DOHH2 (cell line): ENCODE data around the gene IL6R.

Experiments used
- H3F3A ChIP-seq: fragments of 200-600 bp; sonication (generic), shearing (Covaris generic); 2 replicates; pipeline ENCODE4 v1.6.0; 2016; ENCODE audit warnings: antibody characterized with exemption, mild to moderate bottlenecking; ENCODE audit not compliant: control insufficient read depth, insufficient read depth
- H3K27ac ChIP-seq: fragments of 200-600 bp; sonication (generic); 2 replicates; pipeline ENCODE4 v1.5.1; 2014; ENCODE audit warnings: low read depth, mild to moderate bottlenecking, low read length, moderate library complexity
- H3K27me3 ChIP-seq: fragments of 200-600 bp; sonication (generic); 2 replicates; pipeline ENCODE4 v1.6.1; 2014; ENCODE audit warnings: mild to moderate bottlenecking, low read length, mixed read lengths; ENCODE audit not compliant: control insufficient read depth
- H3K36me3 ChIP-seq: fragments of 200-600 bp; sonication (generic); 2 replicates; pipeline ENCODE4 v1.6.1; 2014; ENCODE audit warnings: mild to moderate bottlenecking, low read length, moderate library complexity, mixed read lengths; ENCODE audit not compliant: control insufficient read depth
- H3K4me1 ChIP-seq: fragments of 200-600 bp; sonication (generic); 2 replicates; pipeline ENCODE4 v1.6.1; 2014; ENCODE audit warnings: mild to moderate bottlenecking, low read length, mixed read lengths; ENCODE audit not compliant: control insufficient read depth
- H3K4me2 ChIP-seq: fragments of 200-600 bp; sonication (generic); 2 replicates; pipeline ENCODE4 v1.6.0; 2014; ENCODE audit warnings: mild to moderate bottlenecking, low read length, moderate library complexity
- H3K4me3 ChIP-seq: fragments of 200-600 bp; sonication (generic); 2 replicates; pipeline ENCODE4 v1.5.1; 2014; ENCODE audit warnings: mild to moderate bottlenecking, low read length, mixed read lengths
- H3K79me2 ChIP-seq: fragments of 200-600 bp; sonication (generic); 2 replicates; pipeline ENCODE4 v1.6.1; 2014; ENCODE audit warnings: mild to moderate bottlenecking, low read length, mixed read lengths; ENCODE audit not compliant: control insufficient read depth
- H3K9me2 ChIP-seq: fragments of 200-600 bp; sonication (generic); replicated peaks from 2 replicates; pipeline ENCODE4 v1.6.1; 2014; ENCODE audit warnings: mild to moderate bottlenecking, low read length, mixed read lengths; ENCODE audit not compliant: control insufficient read depth
- H3K9me3 ChIP-seq: fragments of 200-600 bp; sonication (generic); 2 replicates; pipeline ENCODE4 v1.6.1; 2014; ENCODE audit warnings: antibody characterized with exemption, low read length, mixed read lengths; ENCODE audit not compliant: control insufficient read depth, insufficient read depth
- H4K20me1 ChIP-seq: fragments of 200-600 bp; sonication (generic); 2 replicates; pipeline ENCODE4 v1.6.0; 2014; ENCODE audit warnings: low read depth, mild to moderate bottlenecking, antibody characterized with exemption, low read length, moderate library complexity; ENCODE audit not compliant: control insufficient read depth, insufficient read depth
- EZH2phosphoT487 ChIP-seq: fragments of 200-600 bp; sonication (generic); IDR thresholded peaks from 2 replicates; pipeline ENCODE4 v1.6.1; 2017; ENCODE audit warnings: borderline replicate concordance, mild to moderate bottlenecking, antibody characterized with exemption, low read length, moderate library complexity, mixed read lengths
- TF ChIP-seq, protein P1 (sequence below): fragments of 200-600 bp; sonication (generic); IDR thresholded peaks from one replicate; pipeline ENCODE4 v1.5.1; 2014; ENCODE audit warnings: antibody characterized with exemption, mild to moderate bottlenecking, low read depth, low read length; ENCODE audit not compliant: poor library complexity, severe bottlenecking

IL6R gene

DNA sequence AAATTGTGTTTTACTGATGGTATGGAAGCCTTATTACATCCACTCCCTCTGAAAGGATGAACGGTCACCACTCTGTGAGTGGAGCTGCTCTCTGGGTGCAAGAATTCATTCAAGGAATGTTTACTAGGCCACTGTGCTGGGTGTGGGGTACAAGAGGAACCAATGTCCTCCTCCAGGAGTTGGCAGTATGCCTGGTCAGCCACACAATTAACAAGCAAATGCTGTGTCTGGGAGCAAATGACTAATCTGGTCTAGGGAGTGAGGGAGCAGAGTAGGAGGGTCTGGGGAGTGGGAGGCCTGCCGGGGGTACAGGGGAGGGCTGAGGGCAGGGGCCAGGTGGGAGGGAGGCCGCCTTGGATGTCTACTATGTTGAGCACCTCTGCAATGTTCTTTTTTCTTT, 69.7 kb downstream of the IL6R start:
- no peaks in the 10 kb centered on the region for H4K20me1 ChIP-seq
- TF ChIP-seq, protein P1, sequence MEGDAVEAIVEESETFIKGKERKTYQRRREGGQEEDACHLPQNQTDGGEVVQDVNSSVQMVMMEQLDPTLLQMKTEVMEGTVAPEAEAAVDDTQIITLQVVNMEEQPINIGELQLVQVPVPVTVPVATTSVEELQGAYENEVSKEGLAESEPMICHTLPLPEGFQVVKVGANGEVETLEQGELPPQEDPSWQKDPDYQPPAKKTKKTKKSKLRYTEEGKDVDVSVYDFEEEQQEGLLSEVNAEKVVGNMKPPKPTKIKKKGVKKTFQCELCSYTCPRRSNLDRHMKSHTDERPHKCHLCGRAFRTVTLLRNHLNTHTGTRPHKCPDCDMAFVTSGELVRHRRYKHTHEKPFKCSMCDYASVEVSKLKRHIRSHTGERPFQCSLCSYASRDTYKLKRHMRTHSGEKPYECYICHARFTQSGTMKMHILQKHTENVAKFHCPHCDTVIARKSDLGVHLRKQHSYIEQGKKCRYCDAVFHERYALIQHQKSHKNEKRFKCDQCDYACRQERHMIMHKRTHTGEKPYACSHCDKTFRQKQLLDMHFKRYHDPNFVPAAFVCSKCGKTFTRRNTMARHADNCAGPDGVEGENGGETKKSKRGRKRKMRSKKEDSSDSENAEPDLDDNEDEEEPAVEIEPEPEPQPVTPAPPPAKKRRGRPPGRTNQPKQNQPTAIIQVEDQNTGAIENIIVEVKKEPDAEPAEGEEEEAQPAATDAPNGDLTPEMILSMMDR, result no peak
- TF ChIP-seq EZH2phosphoT487, result no peak
- H3F3A ChIP-seq, result no peaks in the 10 kb centered on the region
- H3K79me2 ChIP-seq, result no peaks in the 10 kb centered on the region
- no peaks in the 10 kb centered on the region for H3K9me3 ChIP-seq
- no peaks in the 10 kb centered on the region for H3K27me3 ChIP-seq
- no peak overlapping the region for H3K27ac ChIP-seq
- no peaks in the 10 kb centered on the region for H3K36me3 ChIP-seq
- H3K4me3 ChIP-seq, result no peak overlapping the region
- no peaks in the 10 kb centered on the region for H3K9me2 ChIP-seq
- H3K4me1 ChIP-seq, result peaks cover 15% of the 10 kb centered on the region
- no peak overlapping the region for H3K4me2 ChIP-seq

DNA sequence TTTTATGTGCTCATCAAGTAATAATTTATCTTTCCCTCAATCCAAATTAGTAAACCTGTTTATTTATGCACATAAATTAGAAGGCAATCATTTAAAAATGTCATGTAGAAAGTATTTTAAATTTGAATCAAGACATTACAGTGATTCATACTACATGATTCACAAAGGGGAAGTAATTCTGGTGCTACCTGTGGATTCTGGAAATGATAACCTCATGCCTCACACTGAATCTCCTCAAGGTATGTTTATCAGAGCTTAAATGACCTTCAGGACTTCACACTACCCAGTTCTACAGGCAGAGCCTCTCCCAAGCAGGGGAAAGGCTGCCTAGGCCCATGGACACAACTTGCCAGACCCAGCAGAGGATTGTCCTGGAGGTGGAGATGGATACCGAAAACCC, 71.6 kb downstream of the IL6R start:
- Histone ChIP-seq H3K27me3 (no peaks in the 10 kb centered on the region), H3K9me3 (no peaks in the 10 kb centered on the region), H3K4me2 (no peak overlapping the region), H3K4me1 (peaks cover 15% of the 10 kb centered on the region), H3K36me3 (no peaks in the 10 kb centered on the region), H3K4me3 (no peak overlapping the region), H3F3A (peaks cover 8% of the 10 kb centered on the region; the same call in 1 of the 2 replicates), H3K27ac (no peak overlapping the region), H4K20me1 (no peaks in the 10 kb centered on the region), H3K79me2 (no peaks in the 10 kb centered on the region), H3K9me2 (no peaks in the 10 kb centered on the region)
- TF ChIP-seq, protein P1, result no peak
- TF ChIP-seq EZH2phosphoT487, result no peak

DNA sequence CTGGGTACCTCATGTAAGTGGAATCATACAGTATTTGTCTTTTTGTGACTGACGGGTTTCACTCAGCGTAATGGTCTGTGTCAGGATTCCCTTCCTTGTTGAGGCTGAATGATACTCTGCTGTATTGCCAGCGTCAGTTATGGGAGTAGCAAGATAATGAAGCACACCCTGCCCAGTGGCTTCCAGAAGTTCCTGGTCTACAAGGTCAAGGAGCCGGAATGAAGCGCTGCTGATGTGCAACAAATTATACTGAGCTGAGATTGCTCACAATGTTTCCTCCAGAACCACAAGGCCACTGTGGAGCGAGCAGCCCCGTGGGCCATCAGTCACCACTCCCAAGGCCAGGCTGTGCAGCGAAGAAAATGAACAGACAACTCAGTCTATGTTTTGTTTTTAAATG, 72.9 kb downstream of the IL6R start:
- H3K36me3 ChIP-seq, result no peaks in the 10 kb centered on the region
- no peaks in the 10 kb centered on the region for H3K27me3 ChIP-seq
- H3K79me2 ChIP-seq, result no peaks in the 10 kb centered on the region
- TF ChIP-seq, protein P1, result no peak
- H3K9me2 ChIP-seq, result no peaks in the 10 kb centered on the region
- no peaks in the 10 kb centered on the region for H4K20me1 ChIP-seq
- peaks cover 8% of the 10 kb centered on the region; the same call in 1 of the 2 replicates for H3F3A ChIP-seq
- no peak overlapping the region for H3K4me3 ChIP-seq
- H3K4me2 ChIP-seq, result no peak overlapping the region
- H3K9me3 ChIP-seq, result no peaks in the 10 kb centered on the region
- H3K4me1 ChIP-seq, result peaks cover 15% of the 10 kb centered on the region
- no peak overlapping the region for H3K27ac ChIP-seq

DNA sequence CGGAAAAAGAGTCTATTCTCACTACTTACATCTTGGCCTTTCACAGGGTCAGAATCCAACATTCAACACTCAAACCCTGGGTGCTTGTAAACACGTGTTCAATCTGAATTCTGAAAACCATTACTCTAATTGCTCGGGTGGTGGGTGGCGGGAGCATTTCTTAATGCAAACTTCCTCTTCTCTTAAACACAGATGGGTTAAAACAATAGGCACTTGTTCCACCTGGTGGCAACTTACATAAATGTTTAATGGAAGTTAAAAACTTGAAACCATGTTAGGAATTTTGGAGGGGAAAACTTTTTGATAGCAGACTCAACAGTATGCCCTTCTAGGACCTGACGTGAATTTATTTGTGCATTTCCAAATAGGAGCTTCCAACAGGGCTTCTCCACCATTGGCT, 73.5 kb downstream of the IL6R start:
- Histone ChIP-seq H3K27ac (no peak overlapping the region), H3K4me2 (peak overlapping the region; percentile 17), H3K4me1 (peaks cover 15% of the 10 kb centered on the region), H3K79me2 (no peaks in the 10 kb centered on the region), H3K9me3 (no peaks in the 10 kb centered on the region), H3F3A (peaks cover 8% of the 10 kb centered on the region; the same call in 1 of the 2 replicates), H4K20me1 (no peaks in the 10 kb centered on the region), H3K9me2 (no peaks in the 10 kb centered on the region), H3K27me3 (no peaks in the 10 kb centered on the region), H3K36me3 (no peaks in the 10 kb centered on the region), H3K4me3 (no peak overlapping the region)
- TF ChIP-seq, protein P1, result peak; percentile 39
- no peak for TF ChIP-seq EZH2phosphoT487
